GM10266 (cell line): ENCODE data around the gene LDLRAD3.

Experiments used
- DNase-seq: peaks from one replicate; pipeline ENCODE4 v3.0.0; 2012; ENCODE audit errors: extremely low spot score
- TF ChIP-seq, protein P1 (sequence below): IDR thresholded peaks from 2 replicates; pipeline ENCODE4 v1.5.1; 2012; ENCODE audit warnings: mild to moderate bottlenecking, low read depth; ENCODE audit not compliant: control insufficient read depth, insufficient read depth; ENCODE audit errors: missing control alignments

Gene LDLRAD3

DNA sequence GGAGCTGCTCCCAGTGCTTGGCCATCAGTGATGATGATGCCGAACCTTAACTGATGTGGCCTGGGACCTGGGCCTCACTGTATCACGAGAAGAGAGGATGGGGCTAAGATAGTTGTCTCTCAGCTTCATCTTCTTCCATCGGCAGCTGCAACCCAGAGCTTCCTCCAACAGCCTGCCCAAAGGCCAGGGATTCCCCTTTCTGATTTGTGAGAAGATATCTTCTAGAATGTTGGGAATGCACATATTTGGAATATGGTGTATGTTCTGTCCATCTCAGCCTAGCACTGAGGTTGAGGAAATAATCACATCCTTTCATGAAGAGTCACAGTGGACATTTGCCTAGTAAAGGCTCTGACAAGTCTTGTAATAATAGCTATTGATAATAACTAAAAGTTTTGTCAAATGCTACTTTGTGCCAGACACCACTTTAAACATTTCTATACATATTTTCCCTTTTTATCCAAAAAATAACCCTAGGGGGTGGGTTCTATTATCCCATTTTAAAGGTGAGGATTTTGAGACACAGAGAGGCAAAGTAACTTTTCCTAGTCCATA lies 272.3 kb downstream of the LDLRAD3 start:
- TF ChIP-seq, protein P1, sequence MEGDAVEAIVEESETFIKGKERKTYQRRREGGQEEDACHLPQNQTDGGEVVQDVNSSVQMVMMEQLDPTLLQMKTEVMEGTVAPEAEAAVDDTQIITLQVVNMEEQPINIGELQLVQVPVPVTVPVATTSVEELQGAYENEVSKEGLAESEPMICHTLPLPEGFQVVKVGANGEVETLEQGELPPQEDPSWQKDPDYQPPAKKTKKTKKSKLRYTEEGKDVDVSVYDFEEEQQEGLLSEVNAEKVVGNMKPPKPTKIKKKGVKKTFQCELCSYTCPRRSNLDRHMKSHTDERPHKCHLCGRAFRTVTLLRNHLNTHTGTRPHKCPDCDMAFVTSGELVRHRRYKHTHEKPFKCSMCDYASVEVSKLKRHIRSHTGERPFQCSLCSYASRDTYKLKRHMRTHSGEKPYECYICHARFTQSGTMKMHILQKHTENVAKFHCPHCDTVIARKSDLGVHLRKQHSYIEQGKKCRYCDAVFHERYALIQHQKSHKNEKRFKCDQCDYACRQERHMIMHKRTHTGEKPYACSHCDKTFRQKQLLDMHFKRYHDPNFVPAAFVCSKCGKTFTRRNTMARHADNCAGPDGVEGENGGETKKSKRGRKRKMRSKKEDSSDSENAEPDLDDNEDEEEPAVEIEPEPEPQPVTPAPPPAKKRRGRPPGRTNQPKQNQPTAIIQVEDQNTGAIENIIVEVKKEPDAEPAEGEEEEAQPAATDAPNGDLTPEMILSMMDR, result no peak
- no peak for DNase-seq

DNA sequence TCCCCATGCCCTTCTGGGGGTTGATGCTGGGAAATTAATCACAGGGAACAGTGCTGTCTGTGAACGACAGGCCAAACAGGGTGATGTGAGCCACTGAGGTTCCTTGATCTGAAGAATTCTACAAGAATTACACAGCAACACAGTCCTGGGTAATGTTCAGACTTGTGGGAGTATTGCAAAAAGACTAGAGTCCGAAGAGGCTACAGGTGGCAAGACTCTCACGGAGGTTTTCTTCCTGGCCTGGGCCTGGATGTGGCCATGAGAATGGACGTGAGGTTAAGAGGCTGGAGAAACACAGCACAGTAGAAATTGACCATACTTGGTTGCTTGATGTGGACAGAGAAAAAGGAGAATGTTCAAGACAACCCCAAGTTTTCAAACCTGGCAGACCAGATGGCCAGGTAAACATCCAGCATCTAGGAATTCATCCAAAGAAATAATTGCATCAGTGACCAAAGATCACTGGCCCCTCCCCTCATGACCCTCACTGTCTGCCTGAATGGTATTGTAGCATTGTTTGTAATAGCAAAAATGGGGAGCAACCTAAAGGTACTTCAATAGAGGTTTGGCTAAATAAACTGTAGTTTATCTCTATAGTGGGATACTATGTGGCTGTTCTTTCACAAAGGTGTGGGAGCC lies 274.5 kb downstream of the LDLRAD3 start:
- TF ChIP-seq, protein P1, result no peak
- no peak for DNase-seq

DNA sequence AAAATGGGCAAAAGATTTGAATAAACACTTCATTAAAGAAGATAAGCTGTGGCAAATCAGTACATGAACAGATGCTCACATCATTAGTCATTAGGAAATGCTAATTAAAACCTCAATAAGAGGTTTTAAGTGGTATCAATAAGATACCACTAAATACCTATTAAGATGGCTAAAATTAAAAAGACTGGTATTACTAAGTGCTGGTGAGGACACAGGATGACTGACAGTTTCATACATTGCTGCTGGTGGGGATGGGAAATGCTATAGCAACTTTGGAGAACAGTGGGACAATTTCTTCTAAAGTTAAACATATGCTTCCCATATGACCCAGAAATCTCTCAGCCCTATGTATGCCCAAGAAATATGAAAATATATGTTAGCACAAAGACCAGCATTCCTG lies 276.1 kb downstream of the LDLRAD3 start:
- no peak for DNase-seq
- TF ChIP-seq, protein P1, result no peak

DNA sequence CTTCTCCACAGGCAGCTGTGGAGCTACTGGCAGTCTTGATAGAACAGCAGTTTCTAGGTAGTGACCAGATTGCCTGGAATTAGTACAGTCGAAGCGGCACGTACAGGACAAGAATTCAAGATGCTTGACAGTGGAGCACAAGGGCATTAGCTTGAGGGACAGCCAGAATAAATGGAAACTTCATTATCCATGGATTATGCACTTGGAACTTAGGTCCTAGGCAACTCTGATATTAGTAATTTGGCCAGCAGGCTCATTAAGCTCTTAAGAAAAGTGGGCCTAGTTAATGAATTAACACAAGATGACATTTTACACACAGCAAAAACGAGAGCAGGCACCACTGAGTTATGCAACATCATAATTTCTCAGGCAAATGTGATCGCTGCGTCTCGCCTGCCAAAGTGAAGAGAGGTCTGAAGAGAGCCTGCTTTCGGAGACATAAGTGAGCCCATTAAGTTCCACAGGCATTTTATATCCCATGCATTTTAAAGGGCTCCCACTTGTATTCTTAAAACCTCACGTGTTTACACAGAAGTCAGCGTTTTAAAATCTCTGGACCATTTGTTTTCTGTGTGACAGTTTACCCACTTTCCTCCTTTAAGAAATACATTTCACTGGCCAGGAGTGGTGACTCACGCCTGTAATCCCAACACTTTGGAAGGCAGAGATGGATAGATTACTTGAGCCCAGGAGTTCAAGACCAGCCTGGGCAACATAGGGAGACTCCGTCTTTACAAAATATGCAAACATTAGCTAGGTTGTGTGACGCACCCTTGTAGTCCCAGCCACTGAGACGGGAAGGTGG lies 279.2 kb downstream of the LDLRAD3 start:
- DNase-seq, result no peak

DNA sequence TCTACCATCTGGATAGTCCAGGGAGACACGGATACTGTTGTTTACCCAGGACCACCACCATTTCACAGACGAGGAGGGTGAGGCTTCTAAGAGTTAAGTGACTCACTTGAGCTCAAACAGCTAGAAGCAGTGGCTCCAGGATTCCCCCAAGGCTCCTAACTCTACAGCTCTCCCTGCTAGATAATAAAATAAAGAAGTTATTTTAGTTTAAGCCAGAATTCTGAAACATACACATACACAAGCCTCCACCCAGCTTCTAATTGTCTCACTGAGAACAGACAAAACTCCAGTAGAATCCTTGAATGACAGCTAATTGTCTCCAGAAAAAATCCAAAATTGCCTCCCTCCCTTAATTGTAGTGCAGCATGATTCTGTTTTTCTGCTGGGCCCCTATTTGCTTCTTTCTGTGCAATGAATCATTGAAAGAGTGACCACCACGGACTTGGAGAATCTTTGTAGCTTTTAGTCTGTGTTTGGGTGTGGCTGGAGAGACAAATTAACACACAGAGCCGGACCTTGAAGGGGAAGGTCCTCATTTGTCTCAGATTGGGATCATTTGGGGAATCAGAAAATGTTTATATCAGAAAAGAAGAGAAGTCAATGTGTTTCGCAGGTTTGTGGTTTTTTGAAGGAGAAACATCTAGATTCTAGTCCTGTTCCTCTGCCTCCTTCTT lies 280.5 kb downstream of the LDLRAD3 start:
- no peak for DNase-seq
- TF ChIP-seq, protein P1, result no peak

More for the DNA sequence above, 279.2 kb downstream of the LDLRAD3 start:
- TF ChIP-seq, protein P1, result no peak

DNA sequence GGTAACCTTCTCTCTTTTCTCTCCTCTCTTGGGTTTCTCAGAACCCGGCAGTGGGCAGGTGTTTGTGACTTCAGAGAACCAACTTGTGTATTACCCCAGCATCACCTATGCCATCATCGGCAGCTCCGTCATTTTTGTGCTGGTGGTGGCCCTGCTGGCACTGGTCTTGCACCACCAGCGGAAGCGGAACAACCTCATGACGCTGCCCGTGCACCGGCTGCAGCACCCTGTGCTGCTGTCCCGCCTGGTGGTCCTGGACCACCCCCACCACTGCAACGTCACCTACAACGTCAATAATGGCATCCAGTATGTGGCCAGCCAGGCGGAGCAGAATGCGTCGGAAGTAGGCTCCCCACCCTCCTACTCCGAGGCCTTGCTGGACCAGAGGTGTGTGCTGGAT lies 283.2 kb downstream of the LDLRAD3 start:
- TF ChIP-seq, protein P1, result no peak
- no peak for DNase-seq
